ENCODE measurements around the gene RAD1. TPM values are rescaled to one million over a fixed set of nuclear protein-coding genes. Genes with fewer than 3 reads are reported as not detected.
A peak's percentile ranks its signal among the peaks of the same experiment; 100 is the strongest.

RAD1 gene, protein sequence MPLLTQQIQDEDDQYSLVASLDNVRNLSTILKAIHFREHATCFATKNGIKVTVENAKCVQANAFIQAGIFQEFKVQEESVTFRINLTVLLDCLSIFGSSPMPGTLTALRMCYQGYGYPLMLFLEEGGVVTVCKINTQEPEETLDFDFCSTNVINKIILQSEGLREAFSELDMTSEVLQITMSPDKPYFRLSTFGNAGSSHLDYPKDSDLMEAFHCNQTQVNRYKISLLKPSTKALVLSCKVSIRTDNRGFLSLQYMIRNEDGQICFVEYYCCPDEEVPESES
- 10 to 100 TPM; 12.8 to 29.6 (median 22.7) TPM for total RNA-seq
- polyA plus RNA-seq: 10 to 100 TPM; 18.7 to 23.9 TPM
- long read RNA-seq, donor 1, full-length matches to known transcripts: 11 of 32 reads
- long read RNA-seq, donor 1, partial matches to known transcripts: 1 of 32 reads
- long read RNA-seq, donor 1, other reads (novel, unspliced or antisense): 20 of 32 reads
- long read RNA-seq, donor 2, full-length matches to known transcripts: 49 of 62 reads
- long read RNA-seq, donor 2, partial matches to known transcripts: 2 of 62 reads
- long read RNA-seq, donor 2, other reads (novel, unspliced or antisense): 11 of 62 reads
- long read RNA-seq, donor 3, full-length matches to known transcripts: 17 of 46 reads
- long read RNA-seq, donor 3, partial matches to known transcripts: 15 of 46 reads
- long read RNA-seq, donor 3, other reads (novel, unspliced or antisense): 14 of 46 reads

DNA sequence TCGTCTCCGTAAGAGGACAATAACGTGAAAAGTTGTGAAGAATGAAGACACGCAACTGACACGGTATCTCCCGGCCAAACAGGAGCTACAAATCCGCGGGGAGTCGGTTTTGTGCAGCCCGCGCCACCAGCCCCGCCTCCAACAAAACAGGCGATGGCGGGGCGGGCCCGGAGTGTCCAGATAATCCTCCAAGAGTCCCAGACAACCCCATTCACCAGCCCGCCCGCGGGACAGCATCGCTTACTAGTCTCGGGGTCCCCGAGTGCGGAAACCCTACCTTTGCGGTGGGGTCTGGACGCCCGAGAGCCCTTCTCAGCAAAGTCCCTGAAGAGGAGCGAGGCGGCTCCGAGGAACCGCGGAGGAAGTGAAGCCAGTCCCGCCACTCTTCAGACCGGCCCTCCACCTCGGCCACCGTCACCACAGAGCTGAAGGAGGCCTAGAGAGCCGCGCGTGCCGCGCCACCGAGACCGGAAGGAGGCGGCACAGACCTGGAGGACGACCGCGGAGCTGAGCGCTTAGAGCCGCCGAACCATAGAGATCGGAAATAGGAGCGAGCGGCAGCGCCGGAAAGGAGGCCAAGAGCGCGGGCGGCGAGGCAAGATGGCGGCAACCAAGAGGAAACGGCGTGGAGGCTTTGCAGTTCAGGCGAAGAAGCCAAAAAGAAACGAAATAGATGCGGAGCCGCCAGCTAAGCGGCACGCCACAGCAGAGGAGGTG, at the start of gene RAD1, which contains the start of gene BRIX1:
Gene RAD1, minus strand, starts transcription at position 366 of the 717 bp plus-strand sequence. CDS start 612 bp downstream, outside the sequence.
Gene BRIX1, plus strand, starts transcription at position 573 of the 717 bp plus-strand sequence. Its CDS starts 28 bp downstream, at position 601.
- 0 to 1% (median 0%) methylated on average over 42 to 67 of the region's 67 CpGs for WGBS, 4 donors
- DNase-seq (peak; percentile 96 to 98 (median 98)), ATAC-seq (peak; percentile 100)
- no peaks in the 10 kb centered on the region for H3K27me3 ChIP-seq
- H3K9me3 ChIP-seq: no peaks in the 10 kb centered on the region
- peaks cover 0 to 45% (median 31%) of the 10 kb centered on the region in 9 donors for H3K36me3 ChIP-seq
- peak within 1 kb of the TSS; percentile 57 to 97 (median 84) for H3K4me3 ChIP-seq
- H3K27ac ChIP-seq: peak within 1 kb of the TSS; percentile 61 to 92 (median 88)
- intact Hi-C loops (cut with DNase I): loop anchor here in 3 of 10 donors (1.0 to 10.0 kb wide), 5 partner anchors 14 to 910 kb away; partner anchors contain the start of genes AMACR (in 2 of the 3), DNAJC21 (in 2 of the 3) and RAI14 (in 1 of the 3)
- TF ChIP-seq POLR2A (IDR thresholded peaks at IDR 0.05): peak in 1 of 2 donors; percentile 37
- TF ChIP-seq, protein P1, sequence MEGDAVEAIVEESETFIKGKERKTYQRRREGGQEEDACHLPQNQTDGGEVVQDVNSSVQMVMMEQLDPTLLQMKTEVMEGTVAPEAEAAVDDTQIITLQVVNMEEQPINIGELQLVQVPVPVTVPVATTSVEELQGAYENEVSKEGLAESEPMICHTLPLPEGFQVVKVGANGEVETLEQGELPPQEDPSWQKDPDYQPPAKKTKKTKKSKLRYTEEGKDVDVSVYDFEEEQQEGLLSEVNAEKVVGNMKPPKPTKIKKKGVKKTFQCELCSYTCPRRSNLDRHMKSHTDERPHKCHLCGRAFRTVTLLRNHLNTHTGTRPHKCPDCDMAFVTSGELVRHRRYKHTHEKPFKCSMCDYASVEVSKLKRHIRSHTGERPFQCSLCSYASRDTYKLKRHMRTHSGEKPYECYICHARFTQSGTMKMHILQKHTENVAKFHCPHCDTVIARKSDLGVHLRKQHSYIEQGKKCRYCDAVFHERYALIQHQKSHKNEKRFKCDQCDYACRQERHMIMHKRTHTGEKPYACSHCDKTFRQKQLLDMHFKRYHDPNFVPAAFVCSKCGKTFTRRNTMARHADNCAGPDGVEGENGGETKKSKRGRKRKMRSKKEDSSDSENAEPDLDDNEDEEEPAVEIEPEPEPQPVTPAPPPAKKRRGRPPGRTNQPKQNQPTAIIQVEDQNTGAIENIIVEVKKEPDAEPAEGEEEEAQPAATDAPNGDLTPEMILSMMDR (IDR thresholded peaks at IDR 0.05): peak in 6 of 12 donors; percentile 16 to 48 (median 32)
- H3K4me1 ChIP-seq: peaks cover 7 to 36% (median 24%) of the 10 kb centered on the region in 12 donors

DNA sequence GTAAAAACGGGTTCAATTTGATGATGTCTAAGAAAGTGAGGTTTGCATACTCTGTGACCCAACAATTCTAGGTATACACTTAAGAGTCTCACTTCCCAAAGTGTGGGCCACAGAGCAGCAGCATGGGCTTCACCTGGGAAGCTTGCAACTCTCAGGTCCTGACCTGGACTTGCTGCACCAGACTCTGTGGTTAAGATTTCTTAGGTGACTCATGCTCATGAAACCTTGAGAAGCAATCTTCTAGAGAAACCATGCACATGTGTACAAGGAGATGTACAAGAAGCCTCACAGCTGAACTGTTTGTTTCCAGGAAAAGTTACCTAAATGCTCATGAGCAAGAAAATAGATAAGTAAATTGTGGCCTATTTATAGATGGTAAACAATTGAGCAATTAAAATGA, 44.0 kb upstream of the RAD1 start:
- Histone ChIP-seq H3K36me3 (peaks cover 0 to 30% (median 20%) of the 10 kb centered on the region in 9 donors), H3K4me3 (no peak overlapping the region), H3K27me3 (no peaks in the 10 kb centered on the region), H3K9me3 (no peaks in the 10 kb centered on the region), H3K4me1 (no peaks in the 10 kb centered on the region), H3K27ac (no peak overlapping the region)
- 85 to 96% (median 92%) methylated on average over 1 of the region's 1 CpG for WGBS, 4 donors
- TF ChIP-seq POLR2A (IDR thresholded peaks at IDR 0.05): no peak
- TF ChIP-seq, protein P1 (IDR thresholded peaks at IDR 0.05): no peak
- DNase-seq (no peak), ATAC-seq (no peak)
- intact Hi-C loops (cut with DNase I): loop anchor here in 1 of 10 donors (10.0 kb wide), 1 partner anchor 965 kb away; no protein-coding TSS in a partner anchor

GRCh38 chr5:34957857-34958690, 42.8 kb upstream of the RAD1 start:
- Histone ChIP-seq H3K4me3 (no peak overlapping the region), H3K27me3 (no peaks in the 10 kb centered on the region), H3K27ac (no peak overlapping the region), H3K4me1 (no peaks in the 10 kb centered on the region), H3K36me3 (peaks cover 0 to 42% (median 32%) of the 10 kb centered on the region in 9 donors), H3K9me3 (no peaks in the 10 kb centered on the region)
- WGBS, 4 donors: 55 to 56% (median 55%) methylated on average over 5 of the region's 5 CpGs
- ATAC-seq (peak in 3 of 4 donors; percentile 62 to 73 (median 65)), DNase-seq (no peak)
- intact Hi-C loops (cut with DNase I): loop anchor here in 1 of 10 donors (10.0 kb wide), 1 partner anchor 967 kb away; no protein-coding TSS in a partner anchor
- no peak for TF ChIP-seq POLR2A (IDR thresholded peaks at IDR 0.05)
- TF ChIP-seq, protein P1 (IDR thresholded peaks at IDR 0.05): peak; percentile 19 to 60 (median 43)

Measured in heart left ventricle (tissue), 16 donors.